ENCODE results near the gene ZFP36L1. TPM values are rescaled to one million over a fixed set of nuclear protein-coding genes. Genes with fewer than 3 reads are reported as not detected.

Gene ZFP36L1
- total RNA-seq, 2 donors from 2014 or later, result 66.6 to 276 TPM

GRCh38 chr14:68741839-68742470, 50.9 kb downstream of the ZFP36L1 start:
- TF ChIP-seq CTCF (IDR thresholded peaks at IDR 0.05), result no peak
- DNase-seq (ENCODE audit: low spot score), result no peak
- H3K27me3 ChIP-seq, result no peaks in the 10 kb centered on the region
- H3K36me3 ChIP-seq, result no peaks in the 10 kb centered on the region
- H3K9me3 ChIP-seq, result no peaks in the 10 kb centered on the region
- H3K4me3 ChIP-seq, result no peak overlapping the region
- peaks cover 0 to 5% of the 10 kb centered on the region in 2 donors for H3K4me1 ChIP-seq
- H3K27ac ChIP-seq, result no peak overlapping the region

- Histone ChIP-seq H3K27me3 (no peaks in the 10 kb centered on the region), H3K9me3 (no peaks in the 10 kb centered on the region), H3K36me3 (no peaks in the 10 kb centered on the region), H3K4me1 (peaks cover 0 to 10% of the 10 kb centered on the region in 2 donors), H3K4me3 (no peak overlapping the region), H3K27ac (no peak overlapping the region)
- no peak for DNase-seq (ENCODE audit: low spot score)
- no peak for TF ChIP-seq CTCF (IDR thresholded peaks at IDR 0.05)
Observed at GRCh38 chr14:68741477-68741791, 51.4 kb downstream of the ZFP36L1 start.

- TF ChIP-seq CTCF (IDR thresholded peaks at IDR 0.05), result no peak
- H3K27ac ChIP-seq, result no peak overlapping the region
- H3K36me3 ChIP-seq, result no peaks in the 10 kb centered on the region
- no peaks in the 10 kb centered on the region for H3K27me3 ChIP-seq
- H3K9me3 ChIP-seq, result no peaks in the 10 kb centered on the region
- DNase-seq (ENCODE audit: low spot score), result no peak
- H3K4me1 ChIP-seq, result peaks cover 0 to 15% of the 10 kb centered on the region in 2 donors
- H3K4me3 ChIP-seq, result no peak overlapping the region
Observed at GRCh38 chr14:68740788-68741476, 51.9 kb downstream of the ZFP36L1 start.

- DNase-seq (ENCODE audit: low spot score), result no peak
- H3K27me3 ChIP-seq, result no peaks in the 10 kb centered on the region
- no peaks in the 10 kb centered on the region for H3K36me3 ChIP-seq
- H3K4me1 ChIP-seq, result peaks cover 0 to 24% of the 10 kb centered on the region in 2 donors
- no peak overlapping the region for H3K27ac ChIP-seq
- no peak for TF ChIP-seq CTCF (IDR thresholded peaks at IDR 0.05)
- no peak overlapping the region for H3K4me3 ChIP-seq
- H3K9me3 ChIP-seq, result no peaks in the 10 kb centered on the region
Observed at GRCh38 chr14:68739701-68740100, 53.2 kb downstream of the ZFP36L1 start.

- H3K27ac ChIP-seq, result no peak overlapping the region
- no peaks in the 10 kb centered on the region for H3K9me3 ChIP-seq
- H3K4me1 ChIP-seq, result peaks cover 0 to 32% of the 10 kb centered on the region in 2 donors
- DNase-seq (ENCODE audit: low spot score), result no peak
- H3K4me3 ChIP-seq, result no peak overlapping the region
- H3K36me3 ChIP-seq, result no peaks in the 10 kb centered on the region
- H3K27me3 ChIP-seq, result no peaks in the 10 kb centered on the region
- no peak for TF ChIP-seq CTCF (IDR thresholded peaks at IDR 0.05)
Observed at GRCh38 chr14:68738559-68738958, 54.3 kb downstream of the ZFP36L1 start.

Other genes with a start within 250 kb of the ZFP36L1 start
- gene ACTN1, start 186.2 kb upstream of the ZFP36L1 start, total RNA-seq, result 100 to 1,000 TPM; 170 to 316 TPM